ENCODE measurements around the gene DUOXA1.

DNA sequence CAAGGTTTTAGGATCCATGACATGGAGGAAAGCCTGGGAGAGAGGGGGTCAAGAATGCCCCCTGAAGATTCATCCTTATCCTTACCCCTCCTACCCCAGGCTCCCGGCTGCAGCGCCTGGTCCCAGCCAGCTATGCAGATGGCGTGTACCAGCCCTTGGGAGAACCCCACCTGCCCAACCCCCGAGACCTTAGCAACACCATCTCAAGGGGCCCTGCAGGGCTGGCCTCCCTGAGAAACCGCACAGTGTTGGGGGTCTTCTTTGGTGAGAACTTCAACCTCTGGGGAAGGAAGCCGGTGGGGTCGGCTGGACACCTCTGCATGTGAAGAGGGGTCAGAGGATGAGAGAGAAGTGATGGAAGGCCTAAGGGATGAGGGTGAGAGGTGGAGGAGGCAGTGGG is 4.4 kb upstream of the DUOXA1 start:
- no peak for TF ChIP-seq CTCF (conservative IDR thresholded peaks at IDR 0.05)
- no peak for TF ChIP-seq ZFX (IDR thresholded peaks at IDR 0.05)

All from C4-2B (cell line).